ENCODE data around the gene PUSL1. TPM values are rescaled to one million over a fixed set of nuclear protein-coding genes. Genes with fewer than 3 reads are reported as not detected.

Gene PUSL1
- total RNA-seq, 1 donor from 2014 or later, result 4.7 TPM

DNA sequence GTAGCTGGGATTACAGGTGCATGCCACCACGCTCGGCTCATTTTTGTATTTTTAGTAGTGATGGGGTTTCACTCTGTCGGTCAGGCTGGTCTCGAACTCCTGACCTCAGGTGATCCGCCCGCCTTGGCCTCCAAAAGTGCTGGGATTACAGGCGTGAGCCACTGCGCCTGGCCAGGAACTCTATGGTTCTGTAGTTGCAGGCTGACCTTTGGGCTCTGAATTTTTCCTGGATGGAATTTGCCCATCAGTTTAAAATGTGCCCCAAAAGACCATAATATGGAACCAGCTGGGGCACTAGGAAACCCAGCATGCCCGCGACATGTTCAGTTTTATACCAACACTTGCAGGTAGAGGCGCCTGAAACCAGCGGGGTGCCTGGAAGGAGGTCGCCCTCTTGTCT lies 29.8 kb upstream of the PUSL1 start:
- H3K27ac ChIP-seq (ENCODE audit: low read depth, low read length), result no peak overlapping the region

DNA sequence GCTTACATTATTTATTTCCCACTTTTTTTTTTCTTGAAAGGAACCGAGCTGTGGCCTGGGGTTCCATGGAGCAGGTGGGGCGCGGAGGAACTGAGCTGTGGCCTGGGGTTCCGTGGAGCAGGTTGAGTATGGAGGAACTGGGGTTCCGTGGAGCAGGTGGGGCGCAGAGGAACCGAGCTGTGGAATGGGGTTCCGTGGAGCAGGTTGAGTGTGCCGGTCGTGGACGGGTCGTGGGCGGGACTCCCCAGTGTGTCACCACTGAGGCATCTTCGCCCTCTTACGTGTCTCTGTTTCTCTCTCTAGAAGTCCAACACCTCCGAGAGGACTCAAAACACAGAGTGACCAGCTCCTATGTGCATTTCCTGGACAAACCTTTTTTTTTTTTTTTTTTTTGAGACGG lies 29.4 kb upstream of the PUSL1 start:
- Histone ChIP-seq H3K27me3 (ENCODE audit: control insufficient read depth in 3 of 3, insufficient read depth in 3 of 3, low read length in 3 of 3) (peaks cover 0 to 4% (median 0%) of the 10 kb centered on the region in 3 donors), H3K4me3 (ENCODE audit: low read length in 3 of 3) (no peak overlapping the region), H3K9me3 (ENCODE audit: control insufficient read depth in 3 of 3, low read length in 3 of 3) (no peaks in the 10 kb centered on the region), H3K9ac (ENCODE audit: low read depth in 1 of 3, low read length in 3 of 3) (no peak overlapping the region), H3K4me1 (ENCODE audit: control insufficient read depth in 3 of 3, insufficient read depth in 3 of 3, low read length in 3 of 3) (peaks cover 6 to 25% (median 11%) of the 10 kb centered on the region in 3 donors), H3K27ac (ENCODE audit: low read depth, low read length) (no peak overlapping the region), H3K36me3 (ENCODE audit: control insufficient read depth in 3 of 3, insufficient read depth in 3 of 3, low read length in 3 of 3) (no peaks in the 10 kb centered on the region)

More for the DNA sequence above, 29.8 kb upstream of the PUSL1 start:
- H3K27me3 ChIP-seq (ENCODE audit: control insufficient read depth in 3 of 3, insufficient read depth in 3 of 3, low read length in 3 of 3), result peaks cover 0 to 2% (median 0%) of the 10 kb centered on the region in 3 donors
- H3K4me3 ChIP-seq (ENCODE audit: low read length in 3 of 3), result no peak overlapping the region
- H3K36me3 ChIP-seq (ENCODE audit: control insufficient read depth in 3 of 3, insufficient read depth in 3 of 3, low read length in 3 of 3), result no peaks in the 10 kb centered on the region
- no peak overlapping the region for H3K9ac ChIP-seq (ENCODE audit: low read depth in 1 of 3, low read length in 3 of 3)
- H3K4me1 ChIP-seq (ENCODE audit: control insufficient read depth in 3 of 3, insufficient read depth in 3 of 3, low read length in 3 of 3), result peaks cover 6 to 25% (median 11%) of the 10 kb centered on the region in 3 donors
- H3K9me3 ChIP-seq (ENCODE audit: control insufficient read depth in 3 of 3, low read length in 3 of 3), result no peaks in the 10 kb centered on the region

DNA sequence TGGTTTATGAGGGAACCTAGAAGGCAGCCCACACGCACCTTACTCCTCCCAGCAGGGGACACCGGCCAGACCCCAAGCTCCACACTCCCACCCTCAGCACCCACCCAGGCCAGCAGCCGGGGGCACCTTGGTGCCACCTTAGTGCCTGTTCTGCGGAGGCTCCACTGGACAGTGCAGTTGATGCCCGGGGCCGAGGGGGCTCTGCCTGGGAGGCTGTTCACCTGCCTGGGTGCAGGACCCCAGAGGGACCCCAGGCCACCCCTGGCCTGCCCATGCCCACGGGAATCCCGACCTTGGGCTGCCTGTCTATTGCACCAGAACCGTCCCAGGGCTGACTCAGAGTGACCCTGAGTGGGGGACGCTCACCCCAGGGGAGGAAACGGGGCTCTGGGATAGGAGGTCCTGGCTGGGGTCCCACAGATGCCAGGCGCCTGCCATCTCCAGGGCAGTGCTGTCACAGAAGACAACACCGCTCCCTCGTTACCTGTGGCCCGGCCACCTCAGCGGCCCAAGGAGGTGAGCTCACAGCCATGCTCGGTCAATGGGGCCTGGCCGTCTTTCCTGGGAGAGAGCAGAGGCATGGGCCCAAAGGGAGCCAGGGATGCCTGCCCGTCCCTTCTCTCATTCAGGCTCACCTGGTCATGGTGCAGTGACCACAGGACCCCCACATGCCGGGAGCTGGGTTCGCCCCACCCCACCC lies 27.5 kb upstream of the PUSL1 start:
- H3K27ac ChIP-seq (ENCODE audit: low read depth, low read length), result no peak overlapping the region
- H3K36me3 ChIP-seq (ENCODE audit: control insufficient read depth in 3 of 3, insufficient read depth in 3 of 3, low read length in 3 of 3), result no peaks in the 10 kb centered on the region
- peaks cover 13 to 20% (median 14%) of the 10 kb centered on the region in 3 donors for H3K27me3 ChIP-seq (ENCODE audit: control insufficient read depth in 3 of 3, insufficient read depth in 3 of 3, low read length in 3 of 3)
- H3K9ac ChIP-seq (ENCODE audit: low read depth in 1 of 3, low read length in 3 of 3), result no peak overlapping the region
- H3K9me3 ChIP-seq (ENCODE audit: control insufficient read depth in 3 of 3, low read length in 3 of 3), result no peaks in the 10 kb centered on the region
- peaks cover 0 to 12% (median 2%) of the 10 kb centered on the region in 3 donors for H3K4me1 ChIP-seq (ENCODE audit: control insufficient read depth in 3 of 3, insufficient read depth in 3 of 3, low read length in 3 of 3)
- no peak overlapping the region for H3K4me3 ChIP-seq (ENCODE audit: low read length in 3 of 3)

DNA sequence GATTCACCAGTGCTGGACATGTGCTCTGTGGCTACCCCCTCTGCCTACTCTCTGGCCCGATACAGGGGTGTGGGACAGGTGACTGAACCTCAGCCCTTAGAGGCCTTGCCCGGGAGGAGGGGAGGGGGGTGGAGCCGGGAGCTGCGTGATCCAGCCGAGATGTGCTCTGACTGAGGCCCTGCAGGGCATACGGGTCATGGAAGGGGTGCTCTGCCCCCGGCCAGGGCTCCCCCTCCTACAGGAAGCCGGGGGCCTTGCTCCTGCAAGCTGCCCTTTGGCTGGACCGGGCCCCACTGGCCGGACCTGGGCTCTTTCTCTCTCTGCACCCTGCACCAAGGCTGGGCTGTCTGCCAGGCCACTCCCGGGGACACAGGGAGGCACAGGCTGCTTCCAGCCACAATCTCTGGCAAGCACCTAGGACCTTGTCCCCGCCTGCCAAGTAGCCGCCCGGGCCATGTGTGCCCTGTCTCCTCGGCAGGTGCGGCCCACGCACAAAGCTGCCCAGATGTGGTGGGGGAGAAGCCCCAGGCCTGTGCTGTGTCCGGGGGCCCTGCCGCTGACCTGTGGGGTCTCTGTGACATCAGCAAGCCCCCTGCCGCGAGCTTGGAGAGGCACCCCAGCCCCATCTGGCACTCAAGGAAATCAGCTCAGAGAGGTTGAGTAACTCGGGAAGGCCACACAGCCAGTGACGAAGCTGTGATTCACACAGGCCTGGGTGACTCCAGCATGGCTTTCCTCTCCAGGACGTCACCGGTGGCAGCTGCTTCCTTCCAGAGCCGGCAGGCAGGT lies 26.7 kb upstream of the PUSL1 start:
- peaks cover 0 to 12% (median 2%) of the 10 kb centered on the region in 3 donors for H3K4me1 ChIP-seq (ENCODE audit: control insufficient read depth in 3 of 3, insufficient read depth in 3 of 3, low read length in 3 of 3)
- no peak overlapping the region for H3K9ac ChIP-seq (ENCODE audit: low read depth in 1 of 3, low read length in 3 of 3)
- H3K36me3 ChIP-seq (ENCODE audit: control insufficient read depth in 3 of 3, insufficient read depth in 3 of 3, low read length in 3 of 3), result no peaks in the 10 kb centered on the region
- no peaks in the 10 kb centered on the region for H3K9me3 ChIP-seq (ENCODE audit: control insufficient read depth in 3 of 3, low read length in 3 of 3)
- no peak overlapping the region for H3K27ac ChIP-seq (ENCODE audit: low read depth, low read length)
- peaks cover 21 to 28% (median 22%) of the 10 kb centered on the region in 3 donors for H3K27me3 ChIP-seq (ENCODE audit: control insufficient read depth in 3 of 3, insufficient read depth in 3 of 3, low read length in 3 of 3)
- no peak overlapping the region for H3K4me3 ChIP-seq (ENCODE audit: low read length in 3 of 3)

DNA sequence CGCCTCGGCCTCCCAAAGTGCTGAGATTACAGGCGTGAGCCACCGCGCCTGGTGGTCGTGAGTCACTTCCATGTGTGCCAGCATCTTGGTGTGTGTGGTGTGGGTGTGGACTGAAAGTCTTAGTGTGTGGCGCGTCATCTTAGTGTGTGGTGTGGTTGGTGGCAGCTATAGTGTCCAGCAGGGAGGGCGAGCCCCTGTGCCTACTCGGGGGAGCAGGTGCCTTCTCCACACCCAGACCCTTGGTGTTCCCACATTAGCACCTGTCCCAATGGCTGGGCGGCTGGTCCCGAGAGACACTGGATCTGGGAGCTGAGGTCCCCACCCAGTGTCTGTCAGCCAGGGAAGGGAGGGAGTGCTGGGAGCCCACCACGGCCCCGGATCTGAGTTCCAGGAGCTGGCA lies 25.4 kb upstream of the PUSL1 start:
- H3K9me3 ChIP-seq (ENCODE audit: control insufficient read depth in 3 of 3, low read length in 3 of 3), result no peaks in the 10 kb centered on the region
- peaks cover 31 to 39% (median 33%) of the 10 kb centered on the region in 3 donors for H3K27me3 ChIP-seq (ENCODE audit: control insufficient read depth in 3 of 3, insufficient read depth in 3 of 3, low read length in 3 of 3)
- H3K27ac ChIP-seq (ENCODE audit: low read depth, low read length), result no peak overlapping the region
- H3K4me3 ChIP-seq (ENCODE audit: low read length in 3 of 3), result no peak overlapping the region
- H3K9ac ChIP-seq (ENCODE audit: low read depth in 1 of 3, low read length in 3 of 3), result no peak overlapping the region
- H3K36me3 ChIP-seq (ENCODE audit: control insufficient read depth in 3 of 3, insufficient read depth in 3 of 3, low read length in 3 of 3), result no peaks in the 10 kb centered on the region
- peaks cover 0 to 12% (median 2%) of the 10 kb centered on the region in 3 donors for H3K4me1 ChIP-seq (ENCODE audit: control insufficient read depth in 3 of 3, insufficient read depth in 3 of 3, low read length in 3 of 3)

DNA sequence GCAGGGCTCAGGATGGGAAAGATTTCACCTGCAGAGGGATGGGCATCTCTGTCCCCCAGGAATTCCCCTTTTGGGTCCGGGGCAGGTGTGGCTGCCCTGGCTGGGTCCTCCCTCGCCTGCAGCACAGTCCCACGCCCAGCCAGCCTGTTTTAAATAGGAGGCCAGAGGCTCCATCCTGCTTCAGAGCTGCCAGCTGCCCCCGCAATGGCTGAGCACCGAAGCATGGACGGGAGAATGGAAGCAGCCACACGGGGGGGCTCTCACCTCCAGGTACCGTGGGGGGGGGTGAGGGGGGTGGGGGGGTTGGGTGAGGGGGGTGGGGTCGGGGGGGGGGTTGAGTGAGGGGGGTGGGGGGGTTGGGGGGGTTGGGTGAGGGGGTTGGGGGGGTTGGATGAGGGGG lies 24.6 kb upstream of the PUSL1 start:
- Histone ChIP-seq H3K9me3 (ENCODE audit: control insufficient read depth in 3 of 3, low read length in 3 of 3) (no peaks in the 10 kb centered on the region), H3K36me3 (ENCODE audit: control insufficient read depth in 3 of 3, insufficient read depth in 3 of 3, low read length in 3 of 3) (no peaks in the 10 kb centered on the region), H3K27ac (ENCODE audit: low read depth, low read length) (no peak overlapping the region), H3K4me1 (ENCODE audit: control insufficient read depth in 3 of 3, insufficient read depth in 3 of 3, low read length in 3 of 3) (peaks cover 0 to 12% (median 2%) of the 10 kb centered on the region in 3 donors), H3K27me3 (ENCODE audit: control insufficient read depth in 3 of 3, insufficient read depth in 3 of 3, low read length in 3 of 3) (peaks cover 31 to 39% (median 33%) of the 10 kb centered on the region in 3 donors), H3K4me3 (ENCODE audit: low read length in 3 of 3) (no peak overlapping the region), H3K9ac (ENCODE audit: low read depth in 1 of 3, low read length in 3 of 3) (no peak overlapping the region)

DNA sequence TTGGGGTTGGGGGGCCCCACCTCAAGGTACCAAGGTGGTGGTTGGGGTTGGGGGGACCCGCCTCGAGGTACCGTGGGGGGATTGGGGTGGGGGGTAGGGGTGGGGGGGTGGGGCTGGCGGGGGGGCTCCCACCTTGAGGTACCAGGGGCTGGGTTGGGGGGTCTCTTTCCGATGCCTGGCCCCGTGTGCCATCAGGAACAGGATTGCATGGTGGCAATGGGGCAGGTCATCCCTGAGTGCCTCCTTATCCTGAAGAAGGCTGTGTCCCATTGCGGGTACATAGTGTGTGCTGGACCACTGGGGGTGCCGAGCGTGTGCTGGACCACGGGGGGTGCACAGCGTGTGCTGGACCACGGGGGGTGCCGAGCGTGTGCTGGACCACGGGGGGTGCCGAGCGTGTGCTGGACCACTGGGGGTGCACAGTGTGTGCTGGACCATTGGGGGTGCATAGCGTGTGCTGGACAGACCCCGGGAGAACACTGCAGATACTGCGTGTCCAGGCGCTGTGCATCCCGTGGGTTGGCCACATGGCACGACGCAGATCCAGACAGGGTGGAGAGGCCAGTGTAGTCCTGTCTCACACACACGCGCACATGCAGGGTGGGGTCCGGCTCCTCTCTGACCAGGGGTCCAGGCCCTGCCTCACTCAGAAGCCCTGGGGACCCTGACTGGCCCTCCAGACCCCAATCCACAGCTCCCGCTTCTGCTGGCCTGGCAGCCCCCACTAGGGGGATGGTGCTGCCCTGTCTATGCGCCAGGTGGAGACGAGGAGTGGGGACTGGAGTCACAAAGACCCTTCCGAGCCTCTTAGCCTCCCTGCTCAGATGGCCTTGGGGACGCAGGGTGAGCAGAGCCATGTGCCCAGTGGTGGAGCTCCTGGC lies 23.9 kb upstream of the PUSL1 start:
- Histone ChIP-seq H3K27ac (ENCODE audit: low read depth, low read length) (no peak overlapping the region), H3K4me1 (ENCODE audit: control insufficient read depth in 3 of 3, insufficient read depth in 3 of 3, low read length in 3 of 3) (peaks cover 0 to 12% (median 2%) of the 10 kb centered on the region in 3 donors), H3K27me3 (ENCODE audit: control insufficient read depth in 3 of 3, insufficient read depth in 3 of 3, low read length in 3 of 3) (peaks cover 31 to 39% (median 33%) of the 10 kb centered on the region in 3 donors), H3K36me3 (ENCODE audit: control insufficient read depth in 3 of 3, insufficient read depth in 3 of 3, low read length in 3 of 3) (no peaks in the 10 kb centered on the region), H3K9me3 (ENCODE audit: control insufficient read depth in 3 of 3, low read length in 3 of 3) (no peaks in the 10 kb centered on the region), H3K4me3 (ENCODE audit: low read length in 3 of 3) (no peak overlapping the region), H3K9ac (ENCODE audit: low read depth in 1 of 3, low read length in 3 of 3) (no peak overlapping the region)

DNA sequence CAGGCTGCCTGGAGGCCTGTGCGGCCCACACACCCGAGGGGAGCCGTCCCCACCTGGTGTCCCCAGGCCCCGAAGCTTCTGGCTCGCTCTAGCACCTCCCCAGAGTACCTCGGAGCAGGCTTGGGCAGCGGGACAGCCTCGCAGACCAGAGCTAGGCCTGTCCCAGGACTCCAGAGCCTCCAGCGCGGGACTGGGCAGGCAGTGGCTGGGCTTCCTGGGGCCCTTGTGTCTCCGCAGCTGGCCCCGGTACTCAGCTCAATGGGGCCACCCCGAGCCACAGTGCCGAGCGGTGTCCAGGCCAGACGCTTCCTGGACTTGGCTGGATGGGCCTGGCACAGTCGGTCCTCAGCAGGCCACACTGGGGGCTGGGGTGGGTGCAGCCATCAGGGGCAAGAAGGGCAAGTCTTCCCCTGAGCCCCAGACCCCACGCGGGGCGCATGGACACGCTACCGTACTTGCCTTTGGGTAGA lies 23.3 kb upstream of the PUSL1 start:
- Histone ChIP-seq H3K27me3 (ENCODE audit: control insufficient read depth in 3 of 3, insufficient read depth in 3 of 3, low read length in 3 of 3) (peaks cover 31 to 39% (median 33%) of the 10 kb centered on the region in 3 donors), H3K9ac (ENCODE audit: low read depth in 1 of 3, low read length in 3 of 3) (no peak overlapping the region), H3K27ac (ENCODE audit: low read depth, low read length) (no peak overlapping the region), H3K36me3 (ENCODE audit: control insufficient read depth in 3 of 3, insufficient read depth in 3 of 3, low read length in 3 of 3) (no peaks in the 10 kb centered on the region), H3K9me3 (ENCODE audit: control insufficient read depth in 3 of 3, low read length in 3 of 3) (no peaks in the 10 kb centered on the region), H3K4me1 (ENCODE audit: control insufficient read depth in 3 of 3, insufficient read depth in 3 of 3, low read length in 3 of 3) (peaks cover 0 to 12% (median 2%) of the 10 kb centered on the region in 3 donors), H3K4me3 (ENCODE audit: low read length in 3 of 3) (no peak overlapping the region)

DNA sequence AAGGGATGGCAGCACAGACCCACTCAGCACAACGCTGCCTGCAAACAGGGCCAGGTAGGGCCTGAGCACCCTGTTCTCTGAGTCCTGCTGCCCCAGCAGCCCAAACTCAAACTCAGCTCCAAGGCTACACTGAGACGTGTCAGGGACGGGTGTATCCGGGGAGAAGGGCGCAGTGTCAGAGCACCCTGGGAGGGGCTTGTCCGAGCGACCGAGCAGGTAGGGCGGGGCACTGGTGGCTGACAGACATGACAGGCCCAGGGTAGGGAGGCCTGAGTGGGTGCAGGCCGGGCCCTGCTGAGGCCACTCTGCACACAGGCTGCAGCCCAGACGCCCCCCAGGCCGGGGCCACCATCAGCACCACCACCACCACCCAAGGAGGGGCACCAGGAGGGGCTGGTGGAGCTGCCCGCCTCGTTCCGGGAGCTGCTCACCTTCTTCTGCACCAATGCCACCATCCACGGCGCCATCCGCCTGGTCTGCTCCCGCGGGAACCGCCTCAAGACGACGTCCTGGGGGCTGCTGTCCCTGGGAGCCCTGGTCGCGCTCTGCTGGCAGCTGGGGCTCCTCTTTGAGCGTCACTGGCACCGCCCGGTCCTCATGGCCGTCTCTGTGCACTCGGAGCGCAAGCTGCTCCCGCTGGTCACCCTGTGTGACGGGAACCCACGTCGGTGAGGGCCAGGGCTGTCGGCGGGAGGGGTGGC lies 22.6 kb upstream of the PUSL1 start:
- Histone ChIP-seq H3K4me3 (ENCODE audit: low read length in 3 of 3) (no peak overlapping the region), H3K27me3 (ENCODE audit: control insufficient read depth in 3 of 3, insufficient read depth in 3 of 3, low read length in 3 of 3) (peaks cover 31 to 43% (median 33%) of the 10 kb centered on the region in 3 donors), H3K36me3 (ENCODE audit: control insufficient read depth in 3 of 3, insufficient read depth in 3 of 3, low read length in 3 of 3) (no peaks in the 10 kb centered on the region), H3K4me1 (ENCODE audit: control insufficient read depth in 3 of 3, insufficient read depth in 3 of 3, low read length in 3 of 3) (peaks cover 0 to 12% (median 2%) of the 10 kb centered on the region in 3 donors), H3K9me3 (ENCODE audit: control insufficient read depth in 3 of 3, low read length in 3 of 3) (no peaks in the 10 kb centered on the region), H3K9ac (ENCODE audit: low read depth in 1 of 3, low read length in 3 of 3) (no peak overlapping the region), H3K27ac (ENCODE audit: low read depth, low read length) (no peak overlapping the region)
